Raji (cell line): ENCODE results near the gene TXNRD2.

ENCODE experiments used
- POLR2A ChIP-seq: IDR thresholded peaks from 2 replicates; pipeline ENCODE4 v1.6.1; 2011; ENCODE audit warnings: low read depth, low read length, control low read depth; ENCODE audit not compliant: insufficient read depth

The TXNRD2 gene

GRCh38 chr22:19941365-19942082 lies at the start of gene TXNRD2, which contains the start of gene COMT:
Gene TXNRD2, minus strand, starts transcription at chr22:19941818. Its CDS starts 15 bp downstream, at chr22:19941803.
Gene COMT, plus strand, starts transcription at chr22:19941772. Its CDS starts 20,755 bp downstream, at chr22:19962527.
- peak; percentile 45 for TF ChIP-seq POLR2A

DNA sequence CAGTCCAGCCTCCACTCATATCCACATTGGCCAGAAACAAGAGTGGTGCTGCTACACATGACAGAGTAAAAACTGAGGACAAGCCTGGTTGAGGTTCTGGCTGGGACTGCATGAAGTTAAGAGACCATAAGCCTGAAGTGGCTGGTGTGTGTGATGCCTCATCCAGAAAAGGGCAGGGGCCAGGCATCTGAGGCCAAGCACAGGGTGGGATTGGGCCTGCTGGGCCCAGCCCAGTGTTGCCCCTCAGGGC lies 49.7 kb upstream of the TXNRD2 start:
- TF ChIP-seq POLR2A: no peak

- no peak for TF ChIP-seq POLR2A
Observed at GRCh38 chr22:19990609-19991394, 49.2 kb upstream of the TXNRD2 start.

GRCh38 chr22:19990188-19990587 lies 48.6 kb upstream of the TXNRD2 start:
- no peak for TF ChIP-seq POLR2A

- TF ChIP-seq POLR2A: no peak
Observed at GRCh38 chr22:19989725-19990067, 48.1 kb upstream of the TXNRD2 start.

DNA sequence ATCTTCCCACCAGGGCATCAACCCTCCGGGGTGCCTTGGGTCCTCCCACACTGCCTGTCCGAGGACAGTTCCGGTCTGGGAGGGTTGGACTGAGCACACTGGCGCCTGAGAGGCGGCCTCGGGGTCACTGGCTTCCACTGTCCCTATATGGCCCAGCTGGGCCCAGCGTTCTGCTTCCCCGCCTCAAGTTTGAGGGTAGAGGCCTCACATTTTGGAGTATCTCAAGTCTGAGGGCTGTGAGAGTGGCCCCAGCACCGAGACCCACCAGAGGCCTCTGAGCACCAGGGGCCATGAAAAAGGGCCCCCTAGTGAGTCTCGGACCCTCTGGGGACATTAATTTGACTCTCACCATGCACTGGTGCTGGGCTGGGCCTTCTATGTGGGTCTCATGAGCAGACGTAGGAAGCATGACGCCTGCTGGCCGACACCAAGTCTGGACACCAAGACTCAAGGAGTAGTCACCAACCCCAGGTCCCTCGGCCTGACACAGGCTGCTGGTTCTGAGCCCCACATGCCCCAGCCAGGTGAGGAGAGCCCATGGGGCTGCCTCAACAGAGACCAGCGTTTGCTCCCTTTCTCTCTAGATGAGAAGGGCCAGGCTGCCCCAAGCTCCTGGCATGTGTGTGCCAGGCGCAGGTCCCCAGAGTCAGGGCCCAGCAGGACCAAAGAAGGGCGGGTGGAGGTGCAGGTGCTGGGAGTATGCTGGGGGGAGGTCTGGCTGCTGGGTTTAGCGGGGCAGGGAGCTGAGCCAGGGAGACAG lies 47.5 kb upstream of the TXNRD2 start:
- TF ChIP-seq POLR2A: no peak

GRCh38 chr22:19988331-19988808 lies 46.8 kb upstream of the TXNRD2 start:
- no peak for TF ChIP-seq POLR2A

DNA sequence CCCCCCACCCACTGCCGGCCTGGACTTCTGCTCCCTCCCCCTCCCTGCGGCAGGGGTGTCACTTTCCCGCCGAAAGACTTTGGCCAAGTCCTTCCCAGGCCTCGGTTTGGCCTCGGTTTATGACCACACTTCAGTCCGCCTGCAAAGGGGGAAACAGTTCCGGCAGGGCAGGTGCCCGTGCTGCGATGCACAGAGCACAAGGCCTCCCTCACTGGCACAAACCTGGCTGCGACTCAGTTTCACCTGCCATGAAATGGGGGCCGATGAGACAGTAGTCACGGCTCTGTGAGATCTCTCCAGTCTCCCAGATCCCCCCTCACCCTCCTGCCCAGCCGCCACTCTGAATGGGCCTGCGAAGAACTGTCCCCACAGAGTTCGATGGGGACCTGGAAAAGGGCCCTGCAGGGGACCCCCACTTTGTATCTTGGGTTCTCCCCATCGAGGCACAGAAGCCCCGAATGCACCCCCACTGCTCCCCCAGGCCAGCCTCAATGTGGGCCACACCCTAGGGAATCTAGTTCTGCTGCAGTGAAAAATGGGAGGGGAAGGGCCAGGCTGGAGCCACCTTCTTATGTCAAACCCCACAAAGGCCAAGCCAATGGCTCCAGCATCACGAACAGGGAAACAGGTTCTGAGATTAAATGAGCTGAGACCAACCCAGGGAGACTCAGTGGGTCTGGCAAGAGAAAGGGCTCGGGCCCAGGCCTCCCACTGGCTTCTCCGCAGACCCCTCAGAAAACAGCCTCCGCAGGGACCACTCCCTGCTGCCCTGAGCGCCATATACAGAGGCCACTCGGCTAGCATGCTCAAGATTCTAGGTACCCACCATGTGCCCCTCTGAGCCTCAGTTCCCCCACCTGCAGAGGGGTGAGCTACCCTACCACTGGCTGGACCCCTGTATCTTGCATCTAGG lies 46.0 kb upstream of the TXNRD2 start:
- no peak for TF ChIP-seq POLR2A

- TF ChIP-seq POLR2A: no peak
Observed at GRCh38 chr22:19986410-19987341, 45.1 kb upstream of the TXNRD2 start.

DNA sequence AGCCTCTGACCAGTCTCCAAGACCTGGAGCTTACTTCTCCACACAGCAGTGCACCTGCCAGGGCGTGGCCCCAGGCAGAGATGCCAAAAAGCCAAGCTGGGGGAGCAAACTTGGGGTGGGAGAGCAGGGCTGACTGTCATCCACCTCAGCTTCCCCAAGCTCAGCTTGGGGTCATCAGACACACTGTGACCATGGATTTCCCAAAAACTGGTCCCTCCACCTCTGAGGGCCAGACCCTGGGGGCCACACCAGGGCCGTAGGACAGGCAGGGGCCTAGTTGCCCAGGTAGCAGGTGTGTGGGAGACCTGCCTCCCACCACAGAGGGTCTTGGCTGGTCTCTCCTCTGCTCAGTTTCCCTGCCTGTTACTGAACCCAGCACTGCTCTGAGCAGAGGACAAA lies 44.4 kb upstream of the TXNRD2 start:
- TF ChIP-seq POLR2A: no peak

- TF ChIP-seq POLR2A: no peak
Observed at GRCh38 chr22:19984851-19985811, 43.5 kb upstream of the TXNRD2 start.

GRCh38 chr22:19984201-19984753 lies 42.7 kb upstream of the TXNRD2 start:
- no peak for TF ChIP-seq POLR2A

- TF ChIP-seq POLR2A: no peak
Observed at GRCh38 chr22:19983741-19984140, 42.1 kb upstream of the TXNRD2 start.
